PC-3 (cell line): ENCODE results near the gene CRIM1. TPM values are rescaled to one million over a fixed set of nuclear protein-coding genes. Genes with fewer than 3 reads are reported as not detected.

Experiments used
- ATAC-seq: fragments of 200-7000 bp; cut with Tn5 transposase; 2 replicates; pipeline ENCODE4 v1.9.1; 2020; ENCODE audit warnings: mild to moderate bottlenecking, moderate library complexity
- BruUV-seq: library from RNA; stranded (reverse); fragments of 400-500 nt; replicated peaks from 2 replicates; lab custom pipeline; 2021; lab: Mats Ljungman, UMichigan
- CTCF ChIA-PET: fragments of 300-600 bp; sonication (Branson Sonifier 250); formaldehyde crosslinking; loops from one replicate; lab custom pipeline; 2022; ENCODE audit warnings: antibody characterized with exemption; lab: Charles Lee
- POLR2A ChIA-PET: fragments of 300-600 bp; sonication (Branson Sonifier 250); formaldehyde crosslinking; loops from one replicate; lab custom pipeline; 2022; ENCODE audit warnings: antibody characterized with exemption; ENCODE audit not compliant: unreplicated experiment; lab: Charles Lee
- DNase-seq: peaks from one replicate; pipeline ENCODE4 v3.0.0-alpha.2; 2015
- H2AFZ ChIP-seq: fragments of 300-600 bp; sonication (generic); 2 replicates; pipeline ENCODE4 v1.6.0; 2016; ENCODE audit warnings: antibody characterized with exemption, low read length
- H3F3A ChIP-seq: fragments of 300-600 bp; sonication (generic); one replicate; pipeline ENCODE4 v1.6.0; 2017; ENCODE audit warnings: antibody characterized with exemption, low read length, control low read depth, mild to moderate bottlenecking; ENCODE audit not compliant: unreplicated experiment
- H3K27ac ChIP-seq: fragments of 300-600 bp; sonication (generic); 2 replicates; pipeline ENCODE4 v1.5.1; 2016; ENCODE audit warnings: mild to moderate bottlenecking, low read length
- H3K27me3 ChIP-seq: fragments of 300-600 bp; sonication (generic); 2 replicates; pipeline ENCODE4 v1.6.1; 2016; ENCODE audit warnings: low read length, mixed read lengths
- H3K36me3 ChIP-seq: fragments of 300-600 bp; sonication (generic); 2 replicates; pipeline ENCODE4 v1.6.1; 2016; ENCODE audit warnings: low read depth, mixed run types, low read length, mixed read lengths
- H3K4me1 ChIP-seq: fragments of 300-600 bp; sonication (generic); 2 replicates; pipeline ENCODE4 v1.5.1; 2016; ENCODE audit warnings: low read length; ENCODE audit not compliant: insufficient read depth
- H3K4me2 ChIP-seq: fragments of 300-600 bp; sonication (generic); 2 replicates; pipeline ENCODE4 v1.6.0; 2016; ENCODE audit warnings: low read length
- H3K4me3 ChIP-seq: fragments of 300-600 bp; sonication (generic); 2 replicates; pipeline ENCODE4 v1.5.1; 2016; ENCODE audit warnings: mild to moderate bottlenecking, low read length, mixed read lengths
- H3K79me2 ChIP-seq: fragments of 300-600 bp; sonication (generic); 2 replicates; pipeline ENCODE4 v1.6.1; 2017; ENCODE audit warnings: low read length, mixed read lengths
- H3K9ac ChIP-seq: fragments of 300-600 bp; sonication (generic); 2 replicates; pipeline ENCODE4 v1.6.0; 2016; ENCODE audit warnings: mild to moderate bottlenecking, low read length
- H3K9me2 ChIP-seq: fragments of 300-600 bp; sonication (generic); replicated peaks from 2 replicates; pipeline ENCODE4 v1.6.1; 2016; ENCODE audit warnings: mixed run types, low read length, mixed read lengths
- H3K9me3 ChIP-seq: fragments of 300-600 bp; sonication (generic); 2 replicates; pipeline ENCODE4 v1.6.1; 2016; ENCODE audit warnings: low read length, mixed read lengths
- H4K20me1 ChIP-seq: fragments of 300-600 bp; sonication (generic); 2 replicates; pipeline ENCODE4 v1.6.1; 2016; ENCODE audit warnings: low read length, mixed read lengths
- CTCF ChIP-seq: fragments of 300-600 bp; sonication (generic); conservative IDR thresholded peaks from 2 replicates; pipeline ENCODE4 v1.5.1; 2017; ENCODE audit warnings: antibody characterized with exemption, low read depth, mild to moderate bottlenecking, low read length
- EZH2 ChIP-seq: fragments of 300-600 bp; sonication (generic); IDR thresholded peaks from one replicate; pipeline ENCODE4 v1.6.1; 2017; ENCODE audit warnings: antibody characterized with exemption, mild to moderate bottlenecking, low read length; ENCODE audit not compliant: unreplicated experiment
- EZH2phosphoT487 ChIP-seq: fragments of 300-600 bp; sonication (generic); IDR thresholded peaks from 2 replicates; pipeline ENCODE4 v1.6.1; 2018; ENCODE audit warnings: mild to moderate bottlenecking, antibody characterized with exemption, low read length, borderline replicate concordance
- intact Hi-C: fragments of 100-400 bp; cut with micrococcal nuclease; formaldehyde crosslinking; loops from 2 replicates; pipeline ENCODE4 v1.9.0; 2023
- total RNA-seq: library from RNA; depleted of rRNA; stranded (reverse); fragments of >200 nt; gene quantifications from 2 replicates; pipeline ENCODE4 v1.2.3, GENCODE V29; 2014

CRIM1 gene
- total RNA-seq, 1 experiment from 2014 or later: 70.7 TPM

- ATAC-seq (peak; percentile 40), DNase-seq (peak; percentile 80)
- H3K4me3 ChIP-seq: peak overlapping the region; percentile 39
Observed at GRCh38 chr2:36371070-36371874, 15.7 kb downstream of the CRIM1 start.

GRCh38 chr2:36371928-36372391 is 16.4 kb downstream of the CRIM1 start:
- peaks cover 100% of the 10 kb centered on the region for H3K4me1 ChIP-seq
- intact Hi-C loops: loop anchor here (5.0 kb wide), 2 partner anchors 65 to 90 kb away; no protein-coding TSS in a partner anchor
- H2AFZ ChIP-seq: no peak overlapping the region
- no TSS peak for BruUV-seq
- H3K9me3 ChIP-seq: no peaks in the 10 kb centered on the region
- ATAC-seq (peak; percentile 18), DNase-seq (peak; percentile 95)
- H3K27ac ChIP-seq: peak overlapping the region; percentile 57
- H3F3A ChIP-seq: peaks cover 7% of the 10 kb centered on the region
- H3K9me2 ChIP-seq: no peaks in the 10 kb centered on the region
- H4K20me1 ChIP-seq: peaks cover 74% of the 10 kb centered on the region
- peaks cover 100% of the 10 kb centered on the region for H3K79me2 ChIP-seq
- POLR2A ChIA-PET: interaction anchor here (0.6 kb wide), 1 partner anchor 123 kb away, joined by 3 read pairs; no protein-coding TSS in a partner anchor
- H3K4me2 ChIP-seq: peak overlapping the region; percentile 77
- TF ChIP-seq EZH2: no peak
- no peak for TF ChIP-seq EZH2phosphoT487
- H3K27me3 ChIP-seq: no peaks in the 10 kb centered on the region
- H3K36me3 ChIP-seq: peaks cover 4% of the 10 kb centered on the region; the same call in 1 of the 2 replicates
- H3K9ac ChIP-seq: 0 out of 2 replicates have a peak overlapping the region, but pooled peaks have one; percentile 1
- CTCF ChIA-PET: interaction anchor here (0.9 kb wide), 1 partner anchor 14 kb away, joined by 3 read pairs; no protein-coding TSS in a partner anchor
- H3K4me3 ChIP-seq: peak overlapping the region; percentile 39

More at GRCh38 chr2:36371070-36371874, 15.7 kb downstream of the CRIM1 start:
- H3K27me3 ChIP-seq: no peaks in the 10 kb centered on the region
- no peaks in the 10 kb centered on the region for H3K9me3 ChIP-seq
- 0 out of 2 replicates have a peak overlapping the region, but pooled peaks have one; percentile 1 for H3K9ac ChIP-seq
- H3K4me1 ChIP-seq: peaks cover 100% of the 10 kb centered on the region
- H3K27ac ChIP-seq: peak overlapping the region; percentile 57
- H3K79me2 ChIP-seq: peaks cover 100% of the 10 kb centered on the region
- intact Hi-C loops: loop anchor here (5.0 kb wide), 2 partner anchors 66 to 91 kb away; no protein-coding TSS in a partner anchor
- H3K4me2 ChIP-seq: peak overlapping the region; percentile 77
- H3F3A ChIP-seq: peaks cover 7% of the 10 kb centered on the region
- CTCF ChIA-PET: interaction anchor here (0.9 kb wide), 1 partner anchor 13 kb away, joined by 3 read pairs; no protein-coding TSS in a partner anchor
- peaks cover 4% of the 10 kb centered on the region; the same call in 1 of the 2 replicates for H3K36me3 ChIP-seq
- H4K20me1 ChIP-seq: peaks cover 75% of the 10 kb centered on the region
- BruUV-seq: no TSS peak
- POLR2A ChIA-PET: interaction anchor here (0.6 kb wide), 2 partner anchors 76 to 122 kb away, joined by 3 to 4 read pairs; no protein-coding TSS in a partner anchor
- H3K9me2 ChIP-seq: no peaks in the 10 kb centered on the region
- no peak overlapping the region for H2AFZ ChIP-seq
- TF ChIP-seq CTCF (no peak), EZH2 (no peak), EZH2phosphoT487 (no peak)
